HEK293 (cell line): Measurements from ENCODE around the gene NCEH1.

ENCODE experiments used
- CTCF ChIA-PET: fragments of 350-600 bp; formaldehyde crosslinking; extraction: SDS; loops from one replicate; lab custom pipeline; 2021; ENCODE audit warnings: antibody characterized with exemption; lab: Yijun Ruan, JAX
- POLR2A ChIA-PET: fragments of 300-600 bp; formaldehyde crosslinking; extraction: SDS; loops from one replicate; lab custom pipeline; 2020; ENCODE audit warnings: antibody characterized with exemption, inconsistent platforms; lab: Yijun Ruan, JAX
- H3K27ac ChIP-seq: fragments of 200-500 bp; sonication (Bioruptor generic); 2 replicates; pipeline ENCODE4 v1.5.1; 2014; ENCODE audit warnings: low read depth, low read length, control low read depth, inconsistent platforms; ENCODE audit errors: extremely low read depth
- H3K36me3 ChIP-seq, 2 experiments: fragments of 200-500 bp in 1 of 2; sonication (Bioruptor generic) in 1 of 2; 1 replicate in 1 of 2; 2 replicates in 1 of 2; pipeline ENCODE4 v1.5.1; 2014 to 2017; ENCODE audit warnings: inconsistent platforms in 2 of 2, low read length in 2 of 2; ENCODE audit not compliant: control insufficient read depth in 2 of 2, insufficient read depth in 1 of 2
- H3K4me1 ChIP-seq: fragments of 200-500 bp; sonication (Bioruptor generic); 2 replicates; pipeline ENCODE4 v1.5.1; 2014; ENCODE audit warnings: mild to moderate bottlenecking, low read length, inconsistent platforms; ENCODE audit not compliant: control insufficient read depth, insufficient read depth
- H3K4me3 ChIP-seq: 2 replicates; pipeline ENCODE4 v1.5.1; 2011; ENCODE audit warnings: low read depth, mild to moderate bottlenecking, control low read depth, low read length, moderate library complexity
- H3K9me3 ChIP-seq: fragments of 200-500 bp; sonication (Bioruptor generic); 2 replicates; pipeline ENCODE4 v1.5.1; 2014; ENCODE audit warnings: low read depth, low read length, inconsistent platforms; ENCODE audit not compliant: control insufficient read depth, insufficient read depth
- IKZF3 ChIP-seq: fragments of 450-650 bp; IDR thresholded peaks from 2 replicates; pipeline ENCODE4 v1.5.0; 2018; ENCODE audit warnings: missing biosample characterization, mild to moderate bottlenecking, missing genetic modification characterization, moderate library complexity
- KLF8 ChIP-seq: fragments of 450-650 bp; formaldehyde crosslinking; IDR thresholded peaks from 2 replicates; pipeline ENCODE4 v1.5.1; 2016; ENCODE audit warnings: missing biosample characterization, missing genetic modification characterization
- KLF9 ChIP-seq: fragments of 450-650 bp; formaldehyde crosslinking; IDR thresholded peaks from 2 replicates; pipeline ENCODE4 v1.5.1; 2016; ENCODE audit warnings: missing biosample characterization, missing genetic modification characterization, low read depth
- OVOL3 ChIP-seq: fragments of 450-650 bp; formaldehyde crosslinking; IDR thresholded peaks from 2 replicates; pipeline ENCODE4 v1.5.1; 2016; ENCODE audit warnings: missing biosample characterization, missing genetic modification characterization
- ZFP41 ChIP-seq: fragments of 450-650 bp; formaldehyde crosslinking; IDR thresholded peaks from 2 replicates; pipeline ENCODE4 v1.5.1; 2016; ENCODE audit warnings: missing biosample characterization, missing genetic modification characterization, borderline replicate concordance
- ZNF48 ChIP-seq: fragments of 450-650 bp; formaldehyde crosslinking; IDR thresholded peaks from 2 replicates; pipeline ENCODE4 v1.5.1; 2016; ENCODE audit warnings: missing biosample characterization, missing genetic modification characterization
- ZNF514 ChIP-seq: fragments of 450-650 bp; formaldehyde crosslinking; IDR thresholded peaks from 2 replicates; pipeline ENCODE4 v1.5.1; 2016; ENCODE audit warnings: missing biosample characterization, missing genetic modification characterization
- ZNF610 ChIP-seq: fragments of 450-650 bp; formaldehyde crosslinking; IDR thresholded peaks from 2 replicates; pipeline ENCODE4 v1.5.1; 2016; ENCODE audit warnings: missing biosample characterization, missing genetic modification characterization, borderline replicate concordance
- ZNF76 ChIP-seq: fragments of 450-650 bp; formaldehyde crosslinking; IDR thresholded peaks from 2 replicates; pipeline ENCODE4; 2016; ENCODE audit warnings: low read depth, missing biosample characterization, missing genetic modification characterization, borderline replicate concordance
- TF ChIP-seq, protein P1 (sequence below): fragments of 450-650 bp; formaldehyde crosslinking; IDR thresholded peaks from 2 replicates; pipeline ENCODE4 v1.5.1; 2016; ENCODE audit warnings: missing biosample characterization, missing genetic modification characterization, low read depth
- TF ChIP-seq, protein P2 (sequence below): fragments of 450-650 bp; formaldehyde crosslinking; IDR thresholded peaks from 2 replicates; pipeline ENCODE4 v1.5.1; 2017; ENCODE audit warnings: missing biosample characterization, missing genetic modification characterization
- TF ChIP-seq, protein P3 (sequence below): fragments of 450-650 bp; formaldehyde crosslinking; conservative IDR thresholded peaks from 2 replicates; pipeline ENCODE4 v1.5.1; 2016; ENCODE audit warnings: low read depth, missing biosample characterization, missing genetic modification characterization

NCEH1 gene

DNA sequence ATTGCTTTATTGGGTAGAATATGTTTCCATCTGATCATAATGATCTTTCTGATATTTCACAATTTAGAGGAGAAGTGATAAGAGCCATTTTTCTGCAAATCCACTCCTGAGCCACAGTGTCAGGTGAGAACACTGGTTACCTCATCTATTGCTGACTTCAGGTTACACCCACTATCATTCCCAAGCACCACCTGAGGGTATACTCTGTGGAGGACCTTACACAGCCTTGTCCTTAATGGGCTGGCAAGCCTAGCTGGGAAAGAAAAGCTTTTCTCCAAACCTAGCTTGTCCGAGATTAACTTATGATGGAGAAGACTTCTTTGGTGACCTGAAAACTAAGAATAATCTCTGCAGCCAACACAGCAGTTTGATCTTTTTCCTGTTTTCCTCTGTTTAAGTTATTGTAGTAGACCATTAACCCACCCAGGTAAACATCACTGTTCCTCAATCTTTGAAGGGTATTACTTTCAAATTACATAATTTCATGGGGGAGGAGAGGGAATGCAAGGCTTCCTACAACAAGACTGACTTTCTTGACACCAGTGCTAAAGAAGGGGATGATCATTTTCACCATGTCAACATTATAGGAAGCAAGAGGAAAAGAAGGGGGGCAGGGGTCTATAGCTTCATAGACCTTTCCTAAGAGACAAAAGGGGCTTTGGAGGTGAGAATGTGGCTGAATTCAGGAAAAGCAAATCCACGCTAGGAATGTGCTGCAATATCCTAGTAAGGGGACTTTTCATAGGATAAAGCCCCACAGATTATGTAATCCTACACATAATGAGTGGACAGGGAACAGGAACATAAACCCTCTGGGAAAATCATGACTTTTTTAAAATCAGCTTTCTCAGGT, 1.7 kb downstream of the NCEH1 start:
- H3K27ac ChIP-seq: no peak overlapping the region
- CTCF ChIA-PET: interaction anchor here (0.6 to 1.3 kb wide), 3 partner anchors 36 to 163 kb away, joined by 3 read pairs; no protein-coding TSS in a partner anchor
- H3K4me3 ChIP-seq: no peak overlapping the region
- TF ChIP-seq ZFP41: no peak
- TF ChIP-seq ZNF48 (tag by site-specific recombination): no peak
- TF ChIP-seq KLF9 (tag by site-specific recombination): no peak
- TF ChIP-seq KLF8 (tag by site-specific recombination): no peak
- no peak for TF ChIP-seq IKZF3 (tag by site-specific recombination)
- POLR2A ChIA-PET: interaction anchor here (1.7 kb wide), 1 partner anchor 41 kb away, joined by 7 read pairs; the partner anchor contains the start of gene ECT2
- no peaks in the 10 kb centered on the region for H3K36me3 ChIP-seq
- no peaks in the 10 kb centered on the region for H3K4me1 ChIP-seq
- H3K9me3 ChIP-seq: no peaks in the 10 kb centered on the region

DNA sequence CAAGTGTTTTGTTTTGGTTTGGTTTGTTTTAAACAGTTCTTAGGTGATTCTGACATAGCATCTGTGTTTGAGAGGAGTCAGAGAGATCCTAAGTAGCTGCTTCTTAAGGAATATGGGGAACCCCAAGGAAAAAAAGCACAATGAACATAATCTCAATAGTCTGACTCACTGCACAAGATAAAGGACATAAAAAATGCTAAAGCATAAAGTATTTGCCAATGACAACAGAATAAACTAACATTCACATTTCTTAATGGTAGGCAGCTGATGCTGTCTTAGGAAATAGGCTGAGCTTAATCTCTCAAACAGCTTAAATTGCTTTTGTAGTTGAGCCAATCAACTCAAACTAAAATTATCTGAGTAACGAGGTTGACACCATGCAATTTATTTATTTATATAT, 2.9 kb downstream of the NCEH1 start:
- no peaks in the 10 kb centered on the region for H3K4me1 ChIP-seq
- H3K4me3 ChIP-seq: no peak overlapping the region
- CTCF ChIA-PET: interaction anchor here (1.3 kb wide), 1 partner anchor 35 kb away, joined by 3 read pairs; no protein-coding TSS in a partner anchor
- POLR2A ChIA-PET: interaction anchor here (0.6 to 1.7 kb wide), 2 partner anchors 42 to 49 kb away, joined by 5 to 7 read pairs; partner anchors contain the start of gene ECT2
- TF ChIP-seq OVOL3 (no peak), ZNF514 (no peak), ZNF610 (tag by site-specific recombination) (no peak), ZNF76 (tag by site-specific recombination) (no peak)
- TF ChIP-seq, protein P1, sequence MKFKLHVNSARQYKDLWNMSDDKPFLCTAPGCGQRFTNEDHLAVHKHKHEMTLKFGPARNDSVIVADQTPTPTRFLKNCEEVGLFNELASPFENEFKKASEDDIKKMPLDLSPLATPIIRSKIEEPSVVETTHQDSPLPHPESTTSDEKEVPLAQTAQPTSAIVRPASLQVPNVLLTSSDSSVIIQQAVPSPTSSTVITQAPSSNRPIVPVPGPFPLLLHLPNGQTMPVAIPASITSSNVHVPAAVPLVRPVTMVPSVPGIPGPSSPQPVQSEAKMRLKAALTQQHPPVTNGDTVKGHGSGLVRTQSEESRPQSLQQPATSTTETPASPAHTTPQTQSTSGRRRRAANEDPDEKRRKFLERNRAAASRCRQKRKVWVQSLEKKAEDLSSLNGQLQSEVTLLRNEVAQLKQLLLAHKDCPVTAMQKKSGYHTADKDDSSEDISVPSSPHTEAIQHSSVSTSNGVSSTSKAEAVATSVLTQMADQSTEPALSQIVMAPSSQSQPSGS (tag by site-specific recombination): no peak
- TF ChIP-seq, protein P2, sequence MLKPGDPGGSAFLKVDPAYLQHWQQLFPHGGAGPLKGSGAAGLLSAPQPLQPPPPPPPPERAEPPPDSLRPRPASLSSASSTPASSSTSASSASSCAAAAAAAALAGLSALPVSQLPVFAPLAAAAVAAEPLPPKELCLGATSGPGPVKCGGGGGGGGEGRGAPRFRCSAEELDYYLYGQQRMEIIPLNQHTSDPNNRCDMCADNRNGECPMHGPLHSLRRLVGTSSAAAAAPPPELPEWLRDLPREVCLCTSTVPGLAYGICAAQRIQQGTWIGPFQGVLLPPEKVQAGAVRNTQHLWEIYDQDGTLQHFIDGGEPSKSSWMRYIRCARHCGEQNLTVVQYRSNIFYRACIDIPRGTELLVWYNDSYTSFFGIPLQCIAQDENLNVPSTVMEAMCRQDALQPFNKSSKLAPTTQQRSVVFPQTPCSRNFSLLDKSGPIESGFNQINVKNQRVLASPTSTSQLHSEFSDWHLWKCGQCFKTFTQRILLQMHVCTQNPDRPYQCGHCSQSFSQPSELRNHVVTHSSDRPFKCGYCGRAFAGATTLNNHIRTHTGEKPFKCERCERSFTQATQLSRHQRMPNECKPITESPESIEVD: peak; percentile 53
- TF ChIP-seq, protein P3, sequence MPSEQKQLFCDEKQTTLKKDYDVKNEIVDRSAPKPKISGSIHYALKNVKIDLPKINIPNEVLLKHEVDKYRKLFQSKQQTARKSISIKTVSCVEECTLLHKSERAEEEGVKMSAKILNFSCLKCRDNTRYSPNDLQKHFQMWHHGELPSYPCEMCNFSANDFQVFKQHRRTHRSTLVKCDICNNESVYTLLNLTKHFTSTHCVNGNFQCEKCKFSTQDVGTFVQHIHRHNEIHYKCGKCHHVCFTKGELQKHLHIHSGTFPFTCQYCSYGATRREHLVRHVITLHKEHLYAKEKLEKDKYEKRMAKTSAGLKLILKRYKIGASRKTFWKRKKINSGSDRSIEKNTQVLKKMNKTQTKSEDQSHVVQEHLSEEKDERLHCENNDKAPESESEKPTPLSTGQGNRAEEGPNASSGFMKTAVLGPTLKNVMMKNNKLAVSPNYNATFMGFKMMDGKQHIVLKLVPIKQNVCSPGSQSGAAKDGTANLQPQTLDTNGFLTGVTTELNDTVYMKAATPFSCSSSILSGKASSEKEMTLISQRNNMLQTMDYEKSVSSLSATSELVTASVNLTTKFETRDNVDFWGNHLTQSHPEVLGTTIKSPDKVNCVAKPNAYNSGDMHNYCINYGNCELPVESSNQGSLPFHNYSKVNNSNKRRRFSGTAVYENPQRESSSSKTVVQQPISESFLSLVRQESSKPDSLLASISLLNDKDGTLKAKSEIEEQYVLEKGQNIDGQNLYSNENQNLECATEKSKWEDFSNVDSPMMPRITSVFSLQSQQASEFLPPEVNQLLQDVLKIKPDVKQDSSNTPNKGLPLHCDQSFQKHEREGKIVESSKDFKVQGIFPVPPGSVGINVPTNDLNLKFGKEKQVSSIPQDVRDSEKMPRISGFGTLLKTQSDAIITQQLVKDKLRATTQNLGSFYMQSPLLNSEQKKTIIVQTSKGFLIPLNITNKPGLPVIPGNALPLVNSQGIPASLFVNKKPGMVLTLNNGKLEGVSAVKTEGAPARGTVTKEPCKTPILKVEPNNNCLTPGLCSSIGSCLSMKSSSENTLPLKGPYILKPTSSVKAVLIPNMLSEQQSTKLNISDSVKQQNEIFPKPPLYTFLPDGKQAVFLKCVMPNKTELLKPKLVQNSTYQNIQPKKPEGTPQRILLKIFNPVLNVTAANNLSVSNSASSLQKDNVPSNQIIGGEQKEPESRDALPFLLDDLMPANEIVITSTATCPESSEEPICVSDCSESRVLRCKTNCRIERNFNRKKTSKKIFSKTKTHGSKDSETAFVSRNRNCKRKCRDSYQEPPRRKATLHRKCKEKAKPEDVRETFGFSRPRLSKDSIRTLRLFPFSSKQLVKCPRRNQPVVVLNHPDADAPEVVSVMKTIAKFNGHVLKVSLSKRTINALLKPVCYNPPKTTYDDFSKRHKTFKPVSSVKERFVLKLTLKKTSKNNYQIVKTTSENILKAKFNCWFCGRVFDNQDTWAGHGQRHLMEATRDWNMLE (tag by site-specific recombination): no peak
- no peaks in the 10 kb centered on the region for H3K9me3 ChIP-seq
- H3K27ac ChIP-seq: no peak overlapping the region
- no peaks in the 10 kb centered on the region for H3K36me3 ChIP-seq
